Adipocyte (in vitro differentiated cells): ENCODE data around the gene RUFY1.

Experiments
- DNase-seq: peaks from one replicate; pipeline ENCODE4 v3.0.0-alpha.2; 2015; ENCODE audit warnings: low read depth
- H3K27me3 ChIP-seq: replicated peaks from 2 replicates; pipeline ENCODE4 v1.7.0; 2013; ENCODE audit warnings: mild to moderate bottlenecking, low read length, moderate library complexity; ENCODE audit not compliant: control insufficient read depth, insufficient read depth
- H3K36me3 ChIP-seq: 2 replicates; pipeline ENCODE4 v1.7.0; 2013; ENCODE audit warnings: low read length, mild to moderate bottlenecking, moderate library complexity; ENCODE audit not compliant: control insufficient read depth, insufficient read depth, severe bottlenecking
- H3K4me1 ChIP-seq: 2 replicates; pipeline ENCODE4 v1.7.0; 2013; ENCODE audit warnings: mild to moderate bottlenecking, low read length, moderate library complexity; ENCODE audit not compliant: control insufficient read depth, insufficient read depth
- H3K4me3 ChIP-seq: 2 replicates; pipeline ENCODE4 v1.7.0; 2013; ENCODE audit warnings: mild to moderate bottlenecking, low read length, moderate library complexity
- H3K9ac ChIP-seq: 2 replicates; pipeline ENCODE4 v1.7.0; 2013; ENCODE audit warnings: mild to moderate bottlenecking, low read length, moderate library complexity
- H3K9me3 ChIP-seq: 2 replicates; pipeline ENCODE4 v1.7.0; 2013; ENCODE audit warnings: mild to moderate bottlenecking, low read length, moderate library complexity; ENCODE audit not compliant: control insufficient read depth

The RUFY1 gene

DNA sequence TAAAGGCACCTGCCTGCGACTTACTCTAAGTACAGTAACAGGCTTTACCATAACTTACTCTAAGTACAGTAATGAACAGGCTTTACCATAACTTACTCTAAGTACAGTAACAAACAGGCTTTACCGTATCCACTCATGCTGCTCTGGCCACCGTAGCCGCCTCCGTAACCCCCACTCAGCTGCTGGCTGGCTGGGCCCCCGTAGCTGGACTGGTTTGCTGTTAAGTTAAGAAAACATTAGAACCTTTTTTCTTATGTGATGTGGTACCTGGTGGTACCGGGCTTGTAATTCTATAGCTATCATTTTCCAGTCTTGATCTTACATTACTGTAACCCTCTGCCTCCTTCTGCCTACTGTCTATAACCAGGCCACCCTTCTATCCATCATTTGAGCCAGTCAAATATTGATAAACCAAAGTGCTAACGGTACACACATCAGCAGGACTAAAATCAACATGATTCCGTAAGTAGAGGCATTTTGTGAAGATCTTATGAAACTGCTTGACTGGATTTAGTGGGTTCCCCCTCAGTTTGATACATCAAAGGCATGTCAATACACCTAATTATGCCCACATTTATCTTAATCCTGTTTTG lies 65.7 kb downstream of the RUFY1 start:
- no peaks in the 10 kb centered on the region for H3K9me3 ChIP-seq
- H3K9ac ChIP-seq, result peak overlapping the region; percentile 28
- peaks cover 98% of the 10 kb centered on the region for H3K36me3 ChIP-seq
- H3K4me3 ChIP-seq, result no peak overlapping the region
- H3K27me3 ChIP-seq, result no peaks in the 10 kb centered on the region
- H3K4me1 ChIP-seq, result peaks cover 70% of the 10 kb centered on the region
- DNase-seq, result no peak

DNA sequence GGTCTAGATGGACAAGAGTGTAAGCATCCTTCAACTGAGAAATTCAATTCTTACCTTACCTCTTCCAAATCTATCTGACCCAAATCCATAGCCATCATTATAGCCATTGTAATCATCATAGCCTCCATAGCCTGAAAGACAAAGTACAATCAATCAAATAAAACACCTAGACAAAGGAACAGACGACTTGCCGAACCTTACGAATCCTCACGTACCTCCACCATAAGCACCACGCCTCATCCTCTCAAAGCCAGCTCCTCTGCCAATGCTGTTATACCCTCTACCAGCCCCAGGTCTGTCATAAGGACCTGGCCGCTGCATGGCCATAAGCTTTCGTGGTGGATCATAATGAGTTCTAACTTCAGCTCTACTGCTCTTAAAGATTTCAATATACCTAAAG lies 67.6 kb downstream of the RUFY1 start:
- Histone ChIP-seq H3K9me3 (no peaks in the 10 kb centered on the region), H3K4me3 (peak overlapping the region; percentile 4), H3K27me3 (no peaks in the 10 kb centered on the region), H3K36me3 (peaks cover 97% of the 10 kb centered on the region), H3K4me1 (peaks cover 66% of the 10 kb centered on the region), H3K9ac (peak overlapping the region; percentile 89)
- DNase-seq, result no peak

DNA sequence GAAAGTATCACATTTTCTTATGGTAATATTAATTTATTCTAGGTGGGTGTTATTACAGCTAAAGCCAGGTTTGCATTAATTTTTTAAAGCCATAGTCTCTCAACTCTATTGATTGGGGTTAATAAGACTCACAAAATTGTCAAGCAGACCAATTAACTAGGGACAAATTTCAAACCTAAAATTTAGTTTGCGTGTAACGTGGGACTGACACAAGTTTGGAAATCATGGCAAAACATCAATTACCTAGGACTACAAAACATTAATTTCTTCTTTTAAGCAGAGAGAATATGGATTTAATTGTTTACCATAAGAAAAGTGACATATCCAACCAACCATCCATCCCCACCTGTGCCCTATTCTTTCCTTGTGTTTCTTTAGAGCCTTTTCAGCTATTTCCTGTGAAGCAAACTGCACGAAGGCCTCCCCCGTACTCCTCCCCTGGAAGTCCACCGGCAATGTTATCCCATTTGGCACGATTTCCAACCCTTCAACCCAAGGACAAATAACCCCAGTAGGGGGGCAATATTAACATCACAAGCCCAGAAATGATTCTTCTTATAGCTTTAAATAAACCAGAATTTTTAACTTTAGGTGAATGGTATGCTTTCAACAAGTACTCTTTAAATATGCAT lies 68.7 kb downstream of the RUFY1 start:
- Histone ChIP-seq H3K4me3 (peak overlapping the region; percentile 99), H3K27me3 (no peaks in the 10 kb centered on the region), H3K9me3 (no peaks in the 10 kb centered on the region), H3K4me1 (peaks cover 58% of the 10 kb centered on the region), H3K9ac (peak overlapping the region; percentile 89), H3K36me3 (peaks cover 86% of the 10 kb centered on the region)
- DNase-seq, result no peak

DNA sequence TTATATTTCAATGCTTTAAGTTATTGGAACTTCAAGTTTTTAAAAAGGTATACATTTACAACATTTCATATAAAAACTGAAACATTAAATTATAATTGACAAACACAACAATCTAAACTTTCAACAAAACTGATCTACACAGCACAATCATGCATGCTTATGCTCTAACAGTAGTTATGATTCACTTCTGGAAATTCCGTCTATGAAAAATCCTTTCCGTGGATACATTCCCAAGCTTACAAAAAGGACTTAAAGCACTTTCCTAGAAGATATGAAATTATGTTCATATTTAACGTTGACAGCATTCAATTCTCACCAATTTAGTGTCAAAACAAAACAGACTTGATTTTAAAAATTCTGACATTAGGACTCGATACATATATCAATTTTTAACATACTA lies 69.4 kb downstream of the RUFY1 start:
- Histone ChIP-seq H3K4me3 (peak overlapping the region; percentile 99), H3K9me3 (no peaks in the 10 kb centered on the region), H3K36me3 (peaks cover 78% of the 10 kb centered on the region), H3K9ac (peak overlapping the region; percentile 89), H3K4me1 (peaks cover 63% of the 10 kb centered on the region), H3K27me3 (no peaks in the 10 kb centered on the region)
- no peak for DNase-seq

DNA sequence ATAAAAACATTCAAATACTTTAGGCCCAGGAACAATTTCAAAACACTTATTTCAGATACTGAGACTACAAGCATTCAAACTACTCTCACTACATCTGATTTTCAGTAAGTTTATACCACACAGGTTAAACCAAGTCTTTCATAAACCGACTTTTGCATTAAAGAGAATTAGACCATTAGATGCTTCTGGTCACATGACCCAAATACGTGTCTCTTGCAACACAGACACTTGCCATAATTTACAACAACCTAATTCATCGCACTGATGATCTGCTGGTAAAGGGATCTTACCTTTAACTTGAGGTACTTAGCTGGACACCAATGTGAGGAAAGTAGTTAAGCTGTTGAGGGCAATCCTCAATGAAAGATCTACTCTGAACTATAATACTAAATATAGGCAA lies 69.9 kb downstream of the RUFY1 start:
- DNase-seq, result no peak
- Histone ChIP-seq H3K4me3 (peak overlapping the region; percentile 99), H3K36me3 (peaks cover 73% of the 10 kb centered on the region), H3K9me3 (no peaks in the 10 kb centered on the region), H3K4me1 (peaks cover 65% of the 10 kb centered on the region), H3K27me3 (no peaks in the 10 kb centered on the region), H3K9ac (peak overlapping the region; percentile 89)

DNA sequence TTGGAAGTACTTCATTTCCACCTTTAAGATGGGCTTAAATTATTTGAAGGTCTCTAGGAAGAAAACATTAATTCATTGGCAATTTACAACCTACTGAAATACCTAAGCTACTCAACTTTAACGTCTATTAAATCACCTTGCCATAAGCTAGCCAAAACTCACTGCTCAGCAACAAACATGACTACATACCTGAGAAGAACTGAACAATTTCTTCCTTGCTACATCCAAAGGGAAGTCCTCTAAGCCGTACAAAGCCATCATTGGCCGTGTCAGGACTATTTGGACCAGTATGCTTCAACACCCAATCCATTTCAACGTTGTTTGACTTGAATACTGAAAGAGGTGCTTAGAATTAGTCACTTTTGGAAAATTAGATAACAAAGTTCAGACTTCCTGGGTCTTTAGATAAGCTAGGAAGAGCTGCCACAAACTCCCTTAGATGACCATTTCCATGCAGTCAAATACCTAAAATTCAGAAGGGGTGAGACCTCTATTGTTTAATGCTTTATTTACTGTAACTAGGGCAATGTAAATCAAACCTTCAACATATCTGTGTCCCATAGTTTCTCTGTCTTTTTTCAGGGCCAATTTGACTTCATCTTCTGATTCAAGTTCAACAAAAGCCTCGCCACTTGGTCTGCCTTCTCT lies 70.5 kb downstream of the RUFY1 start:
- peaks cover 60% of the 10 kb centered on the region for H3K4me1 ChIP-seq
- H3K9me3 ChIP-seq, result no peaks in the 10 kb centered on the region
- H3K9ac ChIP-seq, result peak overlapping the region; percentile 89
- peak overlapping the region; percentile 99 for H3K4me3 ChIP-seq
- H3K36me3 ChIP-seq, result peaks cover 68% of the 10 kb centered on the region
- no peaks in the 10 kb centered on the region for H3K27me3 ChIP-seq
- no peak for DNase-seq

DNA sequence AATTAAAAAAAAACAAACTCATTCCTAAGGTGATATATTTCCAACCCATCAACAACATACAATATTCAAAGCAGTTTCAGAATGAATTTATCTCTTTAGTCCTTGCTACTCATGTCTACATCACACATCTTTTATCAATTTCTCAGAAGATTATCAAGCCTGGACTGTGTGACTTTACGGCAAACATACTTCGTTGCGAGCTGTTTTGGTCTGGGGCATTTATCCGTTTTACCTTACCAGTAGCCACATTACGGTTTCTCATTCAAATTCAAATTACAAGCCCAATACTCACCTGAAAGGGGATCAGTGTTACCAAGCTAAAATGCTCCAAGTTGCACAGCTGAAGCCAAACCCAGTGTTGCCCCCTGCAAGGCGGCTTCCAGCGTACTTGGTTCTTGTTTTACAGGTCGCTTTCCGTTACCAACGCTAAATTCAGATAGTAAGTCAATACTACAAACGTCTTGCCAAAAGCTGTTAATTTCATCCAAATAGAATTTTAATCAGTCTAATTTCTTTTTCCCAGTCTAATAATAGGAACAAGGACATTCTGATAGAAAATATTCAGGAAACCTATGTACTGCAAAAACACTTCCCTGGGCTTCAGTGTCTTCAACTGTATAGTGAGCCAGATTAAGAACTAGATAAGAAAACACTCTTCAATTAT lies 71.3 kb downstream of the RUFY1 start:
- no peaks in the 10 kb centered on the region for H3K27me3 ChIP-seq
- peak overlapping the region; percentile 99 for H3K4me3 ChIP-seq
- no peaks in the 10 kb centered on the region for H3K9me3 ChIP-seq
- DNase-seq, result no peak
- peaks cover 52% of the 10 kb centered on the region for H3K4me1 ChIP-seq
- peaks cover 59% of the 10 kb centered on the region for H3K36me3 ChIP-seq
- peak overlapping the region; percentile 89 for H3K9ac ChIP-seq

DNA sequence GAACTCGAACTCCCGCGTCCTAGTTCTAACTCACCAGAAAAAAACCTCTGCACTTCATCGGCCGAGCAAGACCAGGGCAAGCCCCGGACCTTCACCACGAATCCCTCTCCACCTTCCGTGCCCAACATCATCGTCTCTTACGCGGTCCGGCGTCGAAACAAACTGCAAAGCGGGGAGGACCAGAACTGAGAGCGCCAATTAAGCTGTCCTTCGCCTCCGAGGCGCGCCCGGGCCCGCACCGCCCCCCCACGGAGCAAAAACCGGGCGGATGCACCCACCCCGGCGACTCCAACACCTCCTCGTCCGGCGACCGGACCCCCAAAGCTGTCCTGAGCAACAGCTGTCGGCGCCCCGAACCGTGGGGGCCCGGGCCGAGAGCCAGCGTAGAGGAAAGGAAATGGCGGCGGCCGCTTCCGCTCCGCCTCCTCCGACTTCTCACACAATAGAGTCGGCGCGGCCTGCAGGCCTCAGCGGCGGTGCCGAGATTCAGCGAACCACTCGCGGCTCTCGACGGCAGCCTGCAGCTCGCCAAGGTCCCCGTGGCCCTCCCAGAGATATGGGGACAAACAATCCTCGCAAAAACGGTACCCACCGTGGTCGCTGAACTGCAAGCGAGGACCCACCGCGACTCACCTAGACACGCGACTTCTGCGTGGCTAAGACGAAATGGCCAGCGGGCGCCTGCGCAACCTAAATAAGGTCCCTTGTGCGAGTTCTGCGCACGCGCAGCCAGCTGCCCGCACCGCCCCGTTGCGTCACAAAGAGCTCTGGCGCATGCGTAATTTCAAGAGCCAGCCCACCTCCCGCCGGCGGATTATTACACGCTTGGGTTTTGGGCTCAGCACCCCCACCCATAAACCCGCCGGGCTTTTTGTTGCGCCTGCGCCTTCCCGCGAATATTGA lies 72.9 kb downstream of the RUFY1 start, which contains the start of gene HNRNPH1:
TSS of gene HNRNPH1 (minus strand) at position 669 of the 903 bp plus-strand sequence. CDS start at position 131, 538 bp downstream.
- Histone ChIP-seq H3K4me3 (peak within 1 kb of the TSS; percentile 99), H3K27me3 (no peaks in the 10 kb centered on the region), H3K9me3 (no peaks in the 10 kb centered on the region), H3K36me3 (peaks cover 43% of the 10 kb centered on the region), H3K9ac (peak within 1 kb of the TSS; percentile 100), H3K4me1 (peaks cover 48% of the 10 kb centered on the region)
- DNase-seq, result peak; percentile 100

DNA sequence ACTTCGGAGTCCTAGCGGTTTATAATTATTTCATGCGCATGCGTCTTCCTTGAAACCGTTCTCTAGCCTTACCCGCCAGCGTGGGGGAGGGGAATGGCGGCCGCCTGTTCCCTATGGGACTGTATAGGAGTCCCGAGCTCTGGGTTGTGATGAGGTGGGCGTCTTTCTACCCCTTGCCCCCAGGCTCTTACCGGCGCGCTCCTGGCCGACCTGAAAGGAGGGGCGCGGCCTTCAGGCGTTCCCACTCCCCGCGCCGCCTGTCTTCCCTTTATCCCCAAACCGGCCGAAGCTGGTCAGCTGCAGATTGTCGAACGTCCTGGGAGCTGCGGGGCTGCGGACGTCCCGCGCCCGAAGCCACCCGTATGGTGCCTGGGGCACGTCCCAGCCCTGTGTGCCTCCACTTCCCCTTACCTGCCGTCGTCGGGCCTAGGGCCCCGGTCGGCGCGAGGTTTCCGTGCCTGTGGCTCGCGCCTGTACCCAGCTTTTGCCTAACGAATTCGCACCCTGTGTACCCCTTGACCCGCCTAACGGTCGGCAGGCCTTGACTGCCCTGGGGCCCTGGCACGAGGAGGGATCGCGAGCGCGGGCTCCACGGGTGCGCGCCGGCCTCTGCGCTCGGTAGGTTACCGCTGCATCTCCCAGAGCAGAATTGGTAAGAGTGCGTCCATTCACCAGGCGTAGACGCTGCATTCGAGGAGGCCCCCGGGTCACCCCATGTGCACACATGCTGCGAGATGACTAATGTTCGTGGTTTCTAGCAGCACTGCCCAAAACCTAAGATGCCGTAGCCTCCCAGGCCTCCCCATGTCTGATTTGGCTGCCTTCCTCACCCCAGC lies 73.8 kb downstream of the RUFY1 start:
- Histone ChIP-seq H3K9me3 (no peaks in the 10 kb centered on the region), H3K4me3 (peak overlapping the region; percentile 99), H3K9ac (peak overlapping the region; percentile 100), H3K27me3 (no peaks in the 10 kb centered on the region), H3K4me1 (peaks cover 39% of the 10 kb centered on the region), H3K36me3 (peaks cover 35% of the 10 kb centered on the region)
- peak; percentile 75 for DNase-seq

DNA sequence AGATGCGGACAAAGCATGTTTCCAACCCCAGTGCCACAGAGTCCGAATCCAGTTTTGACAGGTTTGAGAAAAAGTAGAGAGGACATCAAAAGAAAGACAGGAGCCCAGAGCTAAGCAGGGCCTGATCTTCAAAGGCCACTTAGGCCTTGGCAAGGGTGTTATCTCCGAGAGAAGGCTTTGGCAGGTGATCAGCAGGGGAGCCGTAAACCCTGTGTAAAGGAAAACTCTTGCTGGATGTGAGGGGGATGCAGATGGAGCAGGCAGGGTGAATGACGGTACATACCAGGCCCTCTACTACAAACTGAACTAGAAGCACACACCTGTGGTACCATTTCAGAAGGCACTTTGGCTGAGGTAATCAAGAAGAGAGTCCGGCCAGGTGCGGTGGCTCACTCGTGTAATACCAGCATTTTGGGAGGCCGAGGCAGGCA lies 74.5 kb downstream of the RUFY1 start:
- H3K9ac ChIP-seq, result peak overlapping the region; percentile 100
- H3K4me1 ChIP-seq, result peaks cover 33% of the 10 kb centered on the region
- H3K36me3 ChIP-seq, result peaks cover 27% of the 10 kb centered on the region
- DNase-seq, result no peak
- no peaks in the 10 kb centered on the region for H3K27me3 ChIP-seq
- H3K9me3 ChIP-seq, result no peaks in the 10 kb centered on the region
- peak overlapping the region; percentile 99 for H3K4me3 ChIP-seq
